Peyer's patch (tissue), 4 donors: ENCODE data around the gene C17orf78.

Source experiments
- POLR2A ChIP-seq, 2 donors: fragments of 450-650 bp; IDR thresholded peaks; one replicate each; pipeline ENCODE4 v1.5.1; 2017; ENCODE audit warnings: antibody characterized with exemption in 2 of 2, mild to moderate bottlenecking in 2 of 2, moderate library complexity in 2 of 2
- TF ChIP-seq, protein P1 (sequence below), 6 experiments: fragments of 450-650 bp in 4 of 6; fragments of 200-600 bp in 2 of 6; sonication (generic) in 1 of 6; IDR thresholded peaks; one replicate each; pipeline ENCODE4 v1.5.1; 2017 to 2019; ENCODE audit warnings: antibody characterized with exemption in 6 of 6, mild to moderate bottlenecking in 3 of 6, moderate library complexity in 1 of 6

GRCh38 chr17:37388266-37388665, 12.5 kb downstream of the C17orf78 start:
- TF ChIP-seq, protein P1, sequence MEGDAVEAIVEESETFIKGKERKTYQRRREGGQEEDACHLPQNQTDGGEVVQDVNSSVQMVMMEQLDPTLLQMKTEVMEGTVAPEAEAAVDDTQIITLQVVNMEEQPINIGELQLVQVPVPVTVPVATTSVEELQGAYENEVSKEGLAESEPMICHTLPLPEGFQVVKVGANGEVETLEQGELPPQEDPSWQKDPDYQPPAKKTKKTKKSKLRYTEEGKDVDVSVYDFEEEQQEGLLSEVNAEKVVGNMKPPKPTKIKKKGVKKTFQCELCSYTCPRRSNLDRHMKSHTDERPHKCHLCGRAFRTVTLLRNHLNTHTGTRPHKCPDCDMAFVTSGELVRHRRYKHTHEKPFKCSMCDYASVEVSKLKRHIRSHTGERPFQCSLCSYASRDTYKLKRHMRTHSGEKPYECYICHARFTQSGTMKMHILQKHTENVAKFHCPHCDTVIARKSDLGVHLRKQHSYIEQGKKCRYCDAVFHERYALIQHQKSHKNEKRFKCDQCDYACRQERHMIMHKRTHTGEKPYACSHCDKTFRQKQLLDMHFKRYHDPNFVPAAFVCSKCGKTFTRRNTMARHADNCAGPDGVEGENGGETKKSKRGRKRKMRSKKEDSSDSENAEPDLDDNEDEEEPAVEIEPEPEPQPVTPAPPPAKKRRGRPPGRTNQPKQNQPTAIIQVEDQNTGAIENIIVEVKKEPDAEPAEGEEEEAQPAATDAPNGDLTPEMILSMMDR (IDR thresholded peaks at IDR 0.05): no peak
- no peak for TF ChIP-seq POLR2A (IDR thresholded peaks at IDR 0.05)
